ENCODE data around the gene GTF3C1. TPM values are rescaled to one million over a fixed set of nuclear protein-coding genes. Genes with fewer than 3 reads are reported as not detected.

GTF3C1 gene
- total RNA-seq, 1 donor = 38.5 TPM

- Histone ChIP-seq H3K27me3 (ENCODE audit: insufficient read depth, low read length) (no peaks in the 10 kb centered on the region), H3K9me3 (ENCODE audit: low read depth, low read length) (no peaks in the 10 kb centered on the region), H3K4me1 (ENCODE audit: insufficient read depth, low read length) (no peaks in the 10 kb centered on the region), H3K4me3 (ENCODE audit: low read length) (no peak overlapping the region)
These were observed 76.4 kb downstream of the GTF3C1 start for GRCh38 chr16:27473101-27473900.

- Histone ChIP-seq H3K27me3 (ENCODE audit: insufficient read depth, low read length) (no peaks in the 10 kb centered on the region), H3K4me1 (ENCODE audit: insufficient read depth, low read length) (no peaks in the 10 kb centered on the region), H3K4me3 (ENCODE audit: low read length) (no peak overlapping the region), H3K9me3 (ENCODE audit: low read depth, low read length) (no peaks in the 10 kb centered on the region)
These were observed 77.4 kb downstream of the GTF3C1 start for GRCh38 chr16:27472091-27473020.

- Histone ChIP-seq H3K9me3 (ENCODE audit: low read depth, low read length) (no peaks in the 10 kb centered on the region), H3K27me3 (ENCODE audit: insufficient read depth, low read length) (no peaks in the 10 kb centered on the region), H3K4me3 (ENCODE audit: low read length) (no peak overlapping the region), H3K4me1 (ENCODE audit: insufficient read depth, low read length) (no peaks in the 10 kb centered on the region)
These were observed 78.1 kb downstream of the GTF3C1 start for GRCh38 chr16:27471661-27472060.

GRCh38 chr16:27470567-27471431 is 78.9 kb downstream of the GTF3C1 start:
- Histone ChIP-seq H3K4me3 (ENCODE audit: low read length) (no peak overlapping the region), H3K27me3 (ENCODE audit: insufficient read depth, low read length) (no peaks in the 10 kb centered on the region), H3K9me3 (ENCODE audit: low read depth, low read length) (no peaks in the 10 kb centered on the region), H3K4me1 (ENCODE audit: insufficient read depth, low read length) (no peaks in the 10 kb centered on the region)

- Histone ChIP-seq H3K4me3 (ENCODE audit: low read length) (no peak overlapping the region), H3K27me3 (ENCODE audit: insufficient read depth, low read length) (no peaks in the 10 kb centered on the region), H3K9me3 (ENCODE audit: low read depth, low read length) (no peaks in the 10 kb centered on the region), H3K4me1 (ENCODE audit: insufficient read depth, low read length) (peaks cover 12% of the 10 kb centered on the region)
These were observed 80.7 kb downstream of the GTF3C1 start for GRCh38 chr16:27468941-27469531.

- H3K4me1 ChIP-seq (ENCODE audit: insufficient read depth, low read length) = peaks cover 37% of the 10 kb centered on the region
- no peaks in the 10 kb centered on the region for H3K27me3 ChIP-seq (ENCODE audit: insufficient read depth, low read length)
These were observed 84.2 kb downstream of the GTF3C1 start for GRCh38 chr16:27465483-27465879.

GRCh38 chr16:27464626-27465482 is 84.9 kb downstream of the GTF3C1 start:
- Histone ChIP-seq H3K4me3 (ENCODE audit: low read length) (no peak overlapping the region), H3K27me3 (ENCODE audit: insufficient read depth, low read length) (no peaks in the 10 kb centered on the region), H3K4me1 (ENCODE audit: insufficient read depth, low read length) (peaks cover 42% of the 10 kb centered on the region), H3K9me3 (ENCODE audit: low read depth, low read length) (no peaks in the 10 kb centered on the region)

More at GRCh38 chr16:27465483-27465879, 84.2 kb downstream of the GTF3C1 start:
- Histone ChIP-seq H3K4me3 (ENCODE audit: low read length) (no peak overlapping the region), H3K9me3 (ENCODE audit: low read depth, low read length) (no peaks in the 10 kb centered on the region)

- no peaks in the 10 kb centered on the region for H3K9me3 ChIP-seq (ENCODE audit: low read depth, low read length)
- H3K4me3 ChIP-seq (ENCODE audit: low read length) = no peak overlapping the region
- peaks cover 44% of the 10 kb centered on the region for H3K4me1 ChIP-seq (ENCODE audit: insufficient read depth, low read length)
- H3K27me3 ChIP-seq (ENCODE audit: insufficient read depth, low read length) = no peaks in the 10 kb centered on the region
These were observed 85.7 kb downstream of the GTF3C1 start for GRCh38 chr16:27463741-27464591.

GRCh38 chr16:27462846-27463682 is 86.6 kb downstream of the GTF3C1 start:
- Histone ChIP-seq H3K9me3 (ENCODE audit: low read depth, low read length) (no peaks in the 10 kb centered on the region), H3K4me3 (ENCODE audit: low read length) (no peak overlapping the region), H3K4me1 (ENCODE audit: insufficient read depth, low read length) (peaks cover 44% of the 10 kb centered on the region), H3K27me3 (ENCODE audit: insufficient read depth, low read length) (no peaks in the 10 kb centered on the region)

- H3K4me1 ChIP-seq (ENCODE audit: insufficient read depth, low read length) = peaks cover 45% of the 10 kb centered on the region
- no peak overlapping the region for H3K4me3 ChIP-seq (ENCODE audit: low read length)
- no peaks in the 10 kb centered on the region for H3K9me3 ChIP-seq (ENCODE audit: low read depth, low read length)
- H3K27me3 ChIP-seq (ENCODE audit: insufficient read depth, low read length) = no peaks in the 10 kb centered on the region
These were observed 87.4 kb downstream of the GTF3C1 start for GRCh38 chr16:27462200-27462845.

GRCh38 chr16:27461483-27462171 is 88.1 kb downstream of the GTF3C1 start:
- Histone ChIP-seq H3K9me3 (ENCODE audit: low read depth, low read length) (no peaks in the 10 kb centered on the region), H3K4me1 (ENCODE audit: insufficient read depth, low read length) (peaks cover 52% of the 10 kb centered on the region), H3K27me3 (ENCODE audit: insufficient read depth, low read length) (no peaks in the 10 kb centered on the region), H3K4me3 (ENCODE audit: low read length) (no peak overlapping the region)

All from mononuclear cell (primary cell).